ENCODE measurements around the gene NDUFS6. TPM values are rescaled to one million over a fixed set of nuclear protein-coding genes. Genes with fewer than 3 reads are reported as not detected.
A peak's percentile ranks its signal among the peaks of the same experiment; 100 is the strongest.

NDUFS6 gene
- total and polyA plus RNA-seq, 4 donors: 18.0 to 67.9 (median 39.6) TPM

DNA sequence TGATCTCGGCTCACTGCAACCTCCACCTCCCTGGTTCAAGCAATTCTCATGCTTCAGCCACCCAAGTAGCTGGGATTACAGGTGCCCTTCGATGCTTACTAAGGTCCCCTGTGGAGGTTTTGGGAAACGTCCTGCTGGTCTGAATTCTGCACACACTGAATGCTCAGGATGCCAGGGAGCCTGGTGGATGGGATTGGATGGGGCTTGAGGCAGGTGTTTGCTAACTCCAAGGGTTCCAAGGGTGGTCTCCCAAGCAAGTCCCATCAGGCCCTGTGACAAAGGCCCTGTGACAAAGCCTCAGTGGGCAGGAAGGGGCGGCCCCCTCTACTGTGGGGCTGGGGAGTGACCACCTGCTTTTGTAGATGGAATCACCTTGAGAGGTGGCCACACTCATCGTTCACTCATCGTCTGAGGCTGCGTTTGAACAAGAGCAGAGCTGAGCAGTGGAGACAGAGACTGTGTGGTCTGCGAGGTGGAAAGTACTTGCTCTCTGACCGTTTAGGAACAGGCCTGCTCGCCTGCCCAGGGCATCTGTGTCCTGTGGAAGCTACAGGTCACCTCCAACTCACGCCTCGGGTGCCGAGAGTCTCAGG lies 41.7 kb upstream of the NDUFS6 start:
- Histone ChIP-seq H3K27me3 (ENCODE audit: control insufficient read depth in 3 of 3, insufficient read depth in 3 of 3, low read length in 2 of 3) (peaks cover 0 to 4% (median 0%) of the 10 kb centered on the region in 3 donors), H3K36me3 (ENCODE audit: control insufficient read depth in 4 of 4, insufficient read depth in 4 of 4, low read length in 4 of 4) (no peaks in the 10 kb centered on the region), H3K27ac (ENCODE audit: low read depth in 1 of 2, low read length in 1 of 2) (no peak overlapping the region), H3K4me3 (no peak overlapping the region), H3K9me3 (ENCODE audit: control insufficient read depth in 4 of 4, insufficient read depth in 3 of 4, low read length in 3 of 4) (peaks cover 0 to 6% (median 0%) of the 10 kb centered on the region in 4 donors), H3K4me1 (ENCODE audit: control insufficient read depth in 5 of 5, insufficient read depth in 5 of 5, low read length in 5 of 5) (peaks cover 0 to 8% (median 0%) of the 10 kb centered on the region in 5 donors), H3K9ac (ENCODE audit: insufficient read depth in 1 of 2, low read length in 2 of 2) (no peak overlapping the region)
- 80% methylated on average over 13 of the region's 13 CpGs for WGBS, 2 donors
- ATAC-seq (ENCODE audit: insufficient read depth, low FRiP score): no peak
- peak in 1 of 3 donors; percentile 4 for DNase-seq
- TF ChIP-seq, protein P1, sequence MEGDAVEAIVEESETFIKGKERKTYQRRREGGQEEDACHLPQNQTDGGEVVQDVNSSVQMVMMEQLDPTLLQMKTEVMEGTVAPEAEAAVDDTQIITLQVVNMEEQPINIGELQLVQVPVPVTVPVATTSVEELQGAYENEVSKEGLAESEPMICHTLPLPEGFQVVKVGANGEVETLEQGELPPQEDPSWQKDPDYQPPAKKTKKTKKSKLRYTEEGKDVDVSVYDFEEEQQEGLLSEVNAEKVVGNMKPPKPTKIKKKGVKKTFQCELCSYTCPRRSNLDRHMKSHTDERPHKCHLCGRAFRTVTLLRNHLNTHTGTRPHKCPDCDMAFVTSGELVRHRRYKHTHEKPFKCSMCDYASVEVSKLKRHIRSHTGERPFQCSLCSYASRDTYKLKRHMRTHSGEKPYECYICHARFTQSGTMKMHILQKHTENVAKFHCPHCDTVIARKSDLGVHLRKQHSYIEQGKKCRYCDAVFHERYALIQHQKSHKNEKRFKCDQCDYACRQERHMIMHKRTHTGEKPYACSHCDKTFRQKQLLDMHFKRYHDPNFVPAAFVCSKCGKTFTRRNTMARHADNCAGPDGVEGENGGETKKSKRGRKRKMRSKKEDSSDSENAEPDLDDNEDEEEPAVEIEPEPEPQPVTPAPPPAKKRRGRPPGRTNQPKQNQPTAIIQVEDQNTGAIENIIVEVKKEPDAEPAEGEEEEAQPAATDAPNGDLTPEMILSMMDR (IDR thresholded peaks at IDR 0.05; ENCODE audit: control extremely low read depth, extremely low read depth): no peak

DNA sequence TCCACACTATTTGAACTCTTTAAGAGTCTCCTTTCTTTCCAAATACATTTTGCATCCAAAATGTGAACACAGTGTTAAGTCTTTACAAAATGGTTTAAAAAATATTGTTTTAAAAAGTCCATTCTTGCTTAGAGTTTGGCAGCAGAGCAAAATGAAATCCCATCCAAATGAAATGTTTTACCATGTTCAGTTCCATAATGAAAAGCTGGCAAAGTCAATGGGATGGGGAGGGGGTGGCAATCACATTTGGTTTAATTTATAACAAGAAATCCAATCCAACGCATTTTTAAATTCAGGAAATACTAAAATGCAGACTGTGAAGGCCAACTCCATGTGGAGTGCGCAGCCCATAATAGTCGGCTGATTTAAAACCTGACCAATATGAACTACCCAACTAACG lies 41.0 kb upstream of the NDUFS6 start:
- Histone ChIP-seq H3K4me1 (ENCODE audit: control insufficient read depth in 5 of 5, insufficient read depth in 5 of 5, low read length in 5 of 5) (peaks cover 0 to 8% (median 0%) of the 10 kb centered on the region in 5 donors), H3K36me3 (ENCODE audit: control insufficient read depth in 4 of 4, insufficient read depth in 4 of 4, low read length in 4 of 4) (no peaks in the 10 kb centered on the region), H3K27ac (ENCODE audit: low read depth in 1 of 2, low read length in 1 of 2) (no peak overlapping the region), H3K9ac (ENCODE audit: insufficient read depth in 1 of 2, low read length in 2 of 2) (no peak overlapping the region), H3K9me3 (ENCODE audit: control insufficient read depth in 4 of 4, insufficient read depth in 3 of 4, low read length in 3 of 4) (peaks cover 0 to 6% (median 0%) of the 10 kb centered on the region in 4 donors), H3K27me3 (ENCODE audit: control insufficient read depth in 3 of 3, insufficient read depth in 3 of 3, low read length in 2 of 3) (peaks cover 0 to under 1% (median 0%) of the 10 kb centered on the region in 3 donors), H3K4me3 (no peak overlapping the region)
- TF ChIP-seq, protein P1 (IDR thresholded peaks at IDR 0.05; ENCODE audit: control extremely low read depth, extremely low read depth): no peak
- WGBS, 2 donors: 77 to 90% methylated on average over 4 of the region's 4 CpGs
- ATAC-seq (ENCODE audit: insufficient read depth, low FRiP score): no peak
- no peak for DNase-seq

DNA sequence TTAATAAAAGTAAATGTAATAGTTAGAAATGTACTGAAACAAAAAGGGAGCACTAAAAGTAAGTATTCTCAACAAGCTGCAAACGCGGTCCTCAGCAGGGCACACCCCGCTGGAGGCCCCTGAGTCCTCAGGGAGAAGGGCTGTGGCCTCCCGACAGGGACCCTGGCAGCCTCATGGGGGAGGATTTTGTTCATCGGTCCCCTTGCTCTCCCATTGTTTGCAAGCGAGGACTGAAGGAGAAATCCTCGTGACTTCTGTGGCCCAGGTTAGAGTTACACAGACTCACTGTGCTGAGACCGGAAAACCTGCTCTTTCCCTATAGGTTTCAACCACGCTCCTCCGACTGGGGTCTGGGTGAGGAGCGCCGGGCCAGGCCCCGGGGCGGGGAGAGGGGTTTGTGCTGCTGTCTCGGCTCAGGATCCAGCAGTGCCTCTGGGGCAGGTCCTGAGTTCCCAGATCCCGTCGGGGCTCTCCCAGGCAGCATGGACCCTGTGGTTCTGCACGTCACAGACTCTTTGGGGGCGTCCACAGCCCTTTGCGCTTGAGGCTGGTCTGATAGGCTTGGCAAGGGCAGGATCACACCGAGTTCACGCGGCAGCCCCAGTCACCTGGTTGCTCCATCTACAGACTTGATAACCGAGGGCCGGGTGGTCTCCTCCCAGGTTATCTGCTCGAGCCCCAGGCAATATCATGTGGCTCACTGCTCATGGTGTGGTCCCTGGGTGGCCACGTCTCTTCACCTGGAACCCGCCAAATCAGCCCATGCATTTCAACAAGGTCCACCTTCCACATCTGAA lies 40.4 kb upstream of the NDUFS6 start:
- no peaks in the 10 kb centered on the region for H3K27me3 ChIP-seq (ENCODE audit: control insufficient read depth in 3 of 3, insufficient read depth in 3 of 3, low read length in 2 of 3)
- peak in 1 of 3 donors; percentile 10 for DNase-seq

More for the DNA sequence above, 40.4 kb upstream of the NDUFS6 start:
- Histone ChIP-seq H3K27ac (ENCODE audit: low read depth in 1 of 2, low read length in 1 of 2) (no peak overlapping the region), H3K4me1 (ENCODE audit: control insufficient read depth in 5 of 5, insufficient read depth in 5 of 5, low read length in 5 of 5) (peaks cover 0 to 8% (median 0%) of the 10 kb centered on the region in 5 donors), H3K9me3 (ENCODE audit: control insufficient read depth in 4 of 4, insufficient read depth in 3 of 4, low read length in 3 of 4) (peaks cover 0 to 8% (median 0%) of the 10 kb centered on the region in 4 donors), H3K9ac (ENCODE audit: insufficient read depth in 1 of 2, low read length in 2 of 2) (no peak overlapping the region), H3K36me3 (ENCODE audit: control insufficient read depth in 4 of 4, insufficient read depth in 4 of 4, low read length in 4 of 4) (no peaks in the 10 kb centered on the region), H3K4me3 (peak overlapping the region; percentile 13)
- 76 to 80% methylated on average over 28 of the region's 28 CpGs for WGBS, 2 donors
- TF ChIP-seq, protein P1 (IDR thresholded peaks at IDR 0.05; ENCODE audit: control extremely low read depth, extremely low read depth): no peak
- ATAC-seq (ENCODE audit: insufficient read depth, low FRiP score): no peak
